GM19438 (cell line): ENCODE measurements around the gene R3HDM2.

Experiments used
- ATAC-seq: cut with Tn5 transposase; IDR thresholded peaks from one replicate; pipeline ENCODE4 v1.9.1; 2021; ENCODE audit warnings: low read depth; ENCODE audit not compliant: unreplicated experiment

The R3HDM2 gene

GRCh38 chr12:57243521-57244311 lies 187.1 kb downstream of the R3HDM2 start:
- no peak for ATAC-seq

GRCh38 chr12:57242691-57243454 lies 188.0 kb downstream of the R3HDM2 start:
- peak; percentile 38 for ATAC-seq

GRCh38 chr12:57242329-57242690 lies 188.5 kb downstream of the R3HDM2 start:
- ATAC-seq = no peak

- ATAC-seq = no peak
Measured at GRCh38 chr12:57241402-57242310, 189.2 kb downstream of the R3HDM2 start.

DNA sequence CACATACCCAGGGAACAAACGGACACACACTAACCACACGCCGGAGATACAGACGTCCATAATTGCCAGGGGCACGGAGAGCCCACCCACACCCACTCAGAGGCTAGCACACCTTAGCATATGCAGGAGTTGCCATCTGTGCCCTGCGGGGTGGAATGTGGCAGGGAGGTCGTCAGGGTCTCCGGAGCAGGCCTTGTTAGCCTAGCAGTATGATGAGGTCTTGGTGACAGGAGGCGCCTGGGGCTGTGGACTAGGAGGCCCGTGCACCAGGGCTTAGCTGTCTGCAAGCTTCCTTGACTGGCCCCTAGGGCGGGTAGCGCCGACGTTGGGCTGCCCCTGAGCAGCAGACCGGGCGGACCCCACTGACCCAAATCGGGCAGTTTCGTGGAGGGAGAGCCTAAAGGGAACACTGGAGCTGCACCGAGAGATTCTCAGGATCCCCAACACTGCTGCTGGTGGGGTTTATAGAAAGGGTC lies 189.9 kb downstream of the R3HDM2 start:
- ATAC-seq = no peak

DNA sequence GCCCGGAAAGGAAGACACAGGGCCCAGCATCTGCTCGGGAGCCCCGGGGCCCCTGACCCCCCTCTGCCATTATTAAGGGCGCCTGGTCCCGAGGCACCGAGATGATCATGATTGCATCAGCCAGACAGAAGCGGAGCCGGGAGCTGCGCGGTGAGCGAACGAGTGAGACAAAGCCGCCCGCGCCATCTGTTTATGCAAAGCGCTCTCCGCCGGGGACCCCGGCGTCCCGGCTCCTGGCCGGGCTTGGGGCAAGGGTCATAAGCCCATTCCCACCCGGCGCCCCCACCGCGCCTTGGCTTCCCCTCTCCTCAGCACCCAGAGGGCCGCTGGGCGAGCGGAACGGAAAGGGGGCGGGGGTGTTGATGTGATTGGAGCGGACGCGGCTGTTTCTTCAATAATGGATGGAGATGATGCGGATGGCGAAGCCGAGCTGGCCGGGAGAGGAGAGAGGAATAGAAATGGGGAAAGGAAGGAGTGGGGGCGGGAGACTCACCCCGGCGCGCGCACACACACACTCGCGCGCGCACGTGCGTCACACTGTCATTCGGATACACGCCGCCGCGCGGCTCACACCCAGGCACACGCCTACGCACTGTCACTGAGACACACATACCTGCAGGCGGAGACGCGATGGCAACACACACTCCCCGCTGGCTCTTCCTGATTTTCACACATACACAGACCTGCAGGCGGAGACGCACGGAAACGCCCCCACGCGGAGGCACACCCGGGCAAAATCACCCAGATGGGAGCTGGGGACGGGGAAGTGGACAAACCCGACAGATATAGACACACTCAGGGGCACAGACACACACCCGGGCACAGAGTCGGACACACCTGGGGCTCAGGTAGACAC lies 190.5 kb downstream of the R3HDM2 start:
- ATAC-seq = no peak

- ATAC-seq = no peak
Measured at GRCh38 chr12:57239587-57240065, 191.2 kb downstream of the R3HDM2 start.

DNA sequence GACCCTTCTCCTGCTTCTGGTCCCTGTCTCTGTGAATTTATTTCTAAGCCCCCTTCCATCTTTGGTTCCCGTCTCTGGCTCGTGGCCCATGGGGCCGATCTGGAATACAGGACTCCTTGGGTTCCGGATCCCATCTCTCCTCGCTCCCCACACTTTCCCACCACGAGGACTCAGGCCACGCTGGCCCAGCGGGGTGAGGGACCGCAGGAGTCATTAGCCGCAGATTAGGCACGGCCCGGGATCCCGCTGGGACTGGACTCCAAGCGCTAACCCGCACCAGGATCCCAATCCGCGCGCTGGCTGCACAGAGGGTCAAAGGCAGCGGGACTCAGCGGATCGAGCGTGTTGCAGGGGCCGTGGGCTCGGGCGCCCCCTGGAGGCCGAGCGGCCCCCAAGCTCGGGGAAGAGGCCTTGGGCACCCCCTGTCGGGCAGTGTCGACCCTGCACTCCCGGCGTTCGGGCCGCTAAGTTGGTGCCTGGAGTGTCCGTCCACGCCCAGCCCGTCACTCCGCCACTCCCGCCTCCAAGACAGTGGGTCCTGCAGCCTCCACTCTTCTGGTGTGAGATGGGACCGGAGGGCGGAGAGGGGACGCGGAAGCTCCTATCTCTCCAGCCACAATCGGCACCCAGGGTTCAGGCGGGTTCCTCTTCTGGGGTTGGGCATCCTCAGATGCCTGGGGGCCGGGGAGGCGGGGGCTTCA lies 191.8 kb downstream of the R3HDM2 start:
- peak; percentile 42 for ATAC-seq

DNA sequence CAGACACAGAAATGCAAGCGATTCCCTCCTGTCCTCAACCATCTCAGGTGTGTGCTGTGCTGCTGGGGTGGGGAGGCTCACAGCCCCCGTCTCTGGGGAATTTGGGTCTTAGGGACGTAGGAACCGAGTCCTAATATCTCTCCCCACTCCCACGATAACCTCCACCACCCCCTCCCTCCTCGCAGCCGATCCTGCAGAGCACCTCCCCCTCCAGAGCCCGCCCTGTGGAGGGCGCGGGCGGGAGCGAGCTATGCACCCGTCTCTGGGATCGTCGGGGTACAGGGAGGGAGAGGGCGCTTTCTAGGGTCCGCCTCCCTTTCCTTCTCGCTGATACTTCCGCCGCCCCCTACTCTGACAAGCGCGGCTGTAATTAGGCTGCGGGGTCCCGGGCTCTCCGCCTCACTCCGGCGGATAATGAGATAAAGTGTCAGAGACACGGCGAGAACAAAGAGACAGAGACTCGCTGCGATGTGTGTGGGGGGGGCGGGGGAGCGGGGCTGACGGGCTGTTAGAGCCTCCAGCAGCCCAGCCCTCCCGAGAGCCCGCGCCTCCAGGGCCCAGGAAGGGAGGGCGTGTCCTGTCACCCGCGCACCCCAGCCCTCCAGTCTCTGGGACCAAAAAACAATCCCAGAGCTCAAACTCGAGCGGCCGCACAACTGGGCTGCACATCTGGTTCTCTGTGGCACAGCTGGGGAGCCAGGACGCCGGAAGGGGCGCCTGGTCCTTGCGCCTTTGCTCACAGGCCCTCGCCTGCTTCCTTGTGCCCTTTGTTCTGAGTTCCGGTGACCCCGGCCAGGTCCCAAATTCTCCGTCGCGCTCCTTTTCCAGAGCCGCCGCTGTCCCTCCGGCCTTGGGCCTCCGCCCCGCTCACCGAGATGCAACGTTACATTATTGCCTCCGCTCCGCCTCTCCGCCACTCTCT lies 192.7 kb downstream of the R3HDM2 start:
- ATAC-seq = no peak

GRCh38 chr12:57237596-57237931 lies 193.3 kb downstream of the R3HDM2 start:
- ATAC-seq = no peak

- ATAC-seq = no peak
Measured at GRCh38 chr12:57236925-57237595, 193.8 kb downstream of the R3HDM2 start.

DNA sequence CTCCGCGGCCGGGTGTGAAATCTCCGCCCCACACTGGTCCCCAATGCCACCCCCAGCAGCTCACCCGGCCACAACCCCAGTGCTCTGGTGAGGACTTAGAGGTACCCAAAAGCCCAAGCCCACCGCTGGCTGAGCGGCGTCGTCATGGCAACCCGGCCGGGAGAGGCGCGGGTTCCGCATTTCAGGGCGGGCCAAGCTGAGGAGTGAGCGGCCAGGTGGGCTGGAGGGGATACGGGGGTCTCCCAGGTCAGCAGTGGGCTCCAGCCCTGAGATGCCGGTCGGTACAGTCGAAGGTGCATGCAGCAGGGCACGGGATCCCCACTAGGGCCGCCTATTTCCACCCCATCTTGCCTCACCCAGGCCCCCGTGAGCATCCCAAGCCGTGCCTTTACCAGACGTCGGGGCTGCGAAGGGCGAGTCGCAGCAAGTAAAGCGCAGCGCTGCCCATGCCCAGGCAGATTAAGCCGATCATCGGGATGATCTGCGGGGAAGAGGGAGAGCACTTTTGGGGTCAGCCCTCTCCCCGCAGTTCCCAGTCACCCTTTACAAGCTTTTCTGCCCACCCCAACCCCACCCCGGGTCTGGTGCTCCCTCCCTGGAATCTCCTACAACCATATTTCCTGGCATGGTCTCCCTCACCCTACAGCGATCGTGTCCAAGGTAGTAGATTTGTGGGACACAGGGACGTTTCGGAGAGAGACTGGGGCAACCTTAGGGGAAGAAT lies 194.5 kb downstream of the R3HDM2 start:
- no peak for ATAC-seq

DNA sequence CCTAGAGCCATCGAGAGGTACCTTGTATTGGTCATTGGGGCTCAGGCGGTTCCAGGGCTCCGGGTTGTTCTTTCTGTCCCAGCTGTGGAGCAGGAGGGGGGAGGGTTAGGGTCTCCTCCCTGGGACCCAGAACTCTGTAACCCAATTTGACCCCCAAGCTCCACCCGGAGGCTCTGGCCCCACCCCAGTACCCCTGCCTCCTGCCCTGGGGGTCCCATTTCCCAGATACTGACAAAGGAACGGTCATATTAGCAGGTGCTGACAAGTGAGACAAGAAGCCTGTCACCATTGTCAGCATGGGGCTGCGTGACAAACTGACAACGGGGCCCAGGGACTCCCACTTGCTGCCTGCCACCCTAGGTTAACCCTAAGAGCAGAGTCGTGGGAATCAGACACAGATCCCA lies 195.1 kb downstream of the R3HDM2 start:
- no peak for ATAC-seq

- no peak for ATAC-seq
Measured at GRCh38 chr12:57235017-57235727, 195.7 kb downstream of the R3HDM2 start.

DNA sequence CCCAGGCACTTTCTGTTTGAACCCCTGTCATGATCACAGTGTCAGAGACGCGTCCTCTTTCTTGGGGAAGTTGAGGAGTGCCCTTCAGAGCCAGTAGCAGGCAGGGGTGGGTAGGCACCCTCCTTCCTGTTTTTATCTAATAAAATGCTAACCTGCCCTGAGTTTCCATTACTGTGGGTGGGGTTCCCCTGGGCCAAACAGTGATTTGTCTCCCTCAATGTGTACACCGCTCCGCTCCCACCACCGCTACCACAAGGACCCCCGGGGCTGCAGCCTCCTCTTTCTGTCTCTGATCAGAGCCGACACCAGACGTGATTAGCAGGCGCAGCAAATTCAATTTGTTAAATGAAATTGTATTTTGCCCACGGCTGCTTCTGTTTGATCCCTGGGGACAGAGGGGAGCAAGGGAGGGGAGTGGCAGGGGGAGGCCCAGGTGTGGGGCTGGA lies 196.2 kb downstream of the R3HDM2 start:
- no peak for ATAC-seq

- ATAC-seq = no peak
Measured at GRCh38 chr12:57234233-57234570, 196.6 kb downstream of the R3HDM2 start.
